NT2/D1 (cell line): ENCODE measurements around the gene GALNT14.

Experiments
- SUZ12 ChIP-seq: IDR thresholded peaks from 2 replicates; pipeline ENCODE4 v1.6.1; 2011; ENCODE audit not compliant: insufficient read length, insufficient read depth; ENCODE audit errors: extremely low read depth
- YY1 ChIP-seq: IDR thresholded peaks from 2 replicates; pipeline ENCODE4 v1.6.1; 2011; ENCODE audit not compliant: insufficient read length, insufficient read depth
- ZNF274 ChIP-seq: IDR thresholded peaks from 2 replicates; pipeline ENCODE4 v1.6.1; 2011; ENCODE audit warnings: mild to moderate bottlenecking, low read depth, low read length

GRCh38 chr2:31018280-31018679, 120.0 kb downstream of the GALNT14 start:
- TF ChIP-seq ZNF274 (no peak), YY1 (no peak), SUZ12 (no peak)
